MCF 10A (cell line): ENCODE measurements around the gene DDIAS. TPM values are rescaled to one million over a fixed set of nuclear protein-coding genes. Genes with fewer than 3 reads are reported as not detected.
A peak's percentile ranks its signal among the peaks of the same experiment; 100 is the strongest.

Experiments used
- BruUV-seq: library from RNA; stranded (reverse); fragments of 400-500 nt; replicated peaks from 2 replicates; lab custom pipeline; 2021; lab: Mats Ljungman, UMichigan
- CTCF ChIA-PET: fragments of 300-600 bp; sonication (Branson Sonifier 250); formaldehyde crosslinking; extraction: SDS; loops from one replicate; lab custom pipeline; 2021; ENCODE audit warnings: antibody characterized with exemption, inconsistent platforms; lab: Yijun Ruan, JAX
- POLR2A ChIA-PET: fragments of 300-600, 350-650 bp; sonication (Branson Sonifier 250); formaldehyde crosslinking; extraction: SDS; loops from one replicate; lab custom pipeline; 2020; ENCODE audit warnings: antibody characterized with exemption, inconsistent platforms; lab: Yijun Ruan, JAX
- DNase-seq: peaks from one replicate; pipeline ENCODE4 v3.0.0-alpha.2; 2018; ENCODE audit not compliant: unreplicated experiment
- H3K27ac Mint-ChIP-seq: one replicate; pipeline ENCODE4 v1.8.0; 2022; ENCODE audit warnings: mild to moderate bottlenecking, low read depth, mixed read lengths; ENCODE audit not compliant: unreplicated experiment
- H3K27me3 Mint-ChIP-seq: one replicate; pipeline ENCODE4 v1.8.0; 2022; ENCODE audit warnings: mixed read lengths; ENCODE audit not compliant: insufficient read depth, unreplicated experiment
- H3K36me3 Mint-ChIP-seq: one replicate; pipeline ENCODE4 v1.8.0; 2022; ENCODE audit warnings: mild to moderate bottlenecking, moderate library complexity, mixed read lengths; ENCODE audit not compliant: insufficient read depth, unreplicated experiment
- H3K4me1 Mint-ChIP-seq: one replicate; pipeline ENCODE4 v1.8.0; 2022; ENCODE audit warnings: mixed read lengths; ENCODE audit not compliant: insufficient read depth, unreplicated experiment
- H3K4me3 Mint-ChIP-seq: one replicate; pipeline ENCODE4 v1.8.0; 2022; ENCODE audit warnings: mild to moderate bottlenecking, moderate library complexity, mixed read lengths; ENCODE audit not compliant: unreplicated experiment
- H3K9me3 Mint-ChIP-seq: one replicate; pipeline ENCODE4 v1.8.0; 2022; ENCODE audit warnings: mixed read lengths; ENCODE audit not compliant: unreplicated experiment
- CTCF ChIP-seq: fragments of 200-600 bp; IDR thresholded peaks from one replicate; pipeline ENCODE4 v1.8.0; 2022; ENCODE audit warnings: antibody characterized with exemption, mild to moderate bottlenecking; ENCODE audit not compliant: unreplicated experiment
- intact Hi-C: fragments of 100-400 bp; cut with micrococcal nuclease; formaldehyde crosslinking; loops from 2 replicates; pipeline ENCODE4 v1.14.1; 2022
- total RNA-seq: library from RNA; stranded (reverse); gene quantifications from 2 replicates; pipeline ENCODE4 v1.2.3, GENCODE V29; 2022

DDIAS gene
- total RNA-seq, 1 experiment from 2014 or later, result 7.7 TPM

- no peaks in the 10 kb centered on the region for H3K4me1 Mint-ChIP-seq
- H3K27me3 Mint-ChIP-seq, result no peaks in the 10 kb centered on the region
- TF ChIP-seq CTCF, result no peak
- H3K36me3 Mint-ChIP-seq, result peaks cover 5% of the 10 kb centered on the region
- no peak overlapping the region for H3K4me3 Mint-ChIP-seq
- no peak overlapping the region for H3K27ac Mint-ChIP-seq
- H3K9me3 Mint-ChIP-seq, result no peaks in the 10 kb centered on the region
- ChIA-PET POLR2A (interaction anchor here (0.6 to 0.7 kb wide), 3 partner anchors 197 to 296 kb away, joined by 3 read pairs; no protein-coding TSS in a partner anchor), CTCF (interaction anchor here (0.6 to 3.5 kb wide), 9 partner anchors 29 to 325 kb away, joined by 3 to 24 read pairs (median 3); no protein-coding TSS in a partner anchor)
- intact Hi-C loops, result no loop called here
- no peak for DNase-seq
- no TSS peak for BruUV-seq
These were observed 23.1 kb downstream of the DDIAS start for GRCh38 chr11:82924522-82925224.

- ChIA-PET POLR2A (interaction anchor here (0.6 to 1.2 kb wide), 3 partner anchors 64 to 232 kb away, joined by 3 read pairs; no protein-coding TSS in a partner anchor), CTCF (interaction anchor here (0.7 to 3.5 kb wide), 5 partner anchors 11 to 323 kb away, joined by 3 to 24 read pairs (median 3); no protein-coding TSS in a partner anchor)
- no peaks in the 10 kb centered on the region for H3K9me3 Mint-ChIP-seq
- H3K27ac Mint-ChIP-seq, result no peak overlapping the region
- H3K36me3 Mint-ChIP-seq, result peaks cover 10% of the 10 kb centered on the region
- intact Hi-C loops, result loop anchor here (1.0 kb wide), 2 partner anchors 60 to 144 kb away; partner anchors contain the start of gene RAB30
- H3K27me3 Mint-ChIP-seq, result no peaks in the 10 kb centered on the region
- DNase-seq, result peak; percentile 73
- BruUV-seq, result no TSS peak
- no peak overlapping the region for H3K4me3 Mint-ChIP-seq
- no peaks in the 10 kb centered on the region for H3K4me1 Mint-ChIP-seq
- peak; percentile 50 for TF ChIP-seq CTCF
These were observed 25.8 kb downstream of the DDIAS start for GRCh38 chr11:82927264-82927880.

GRCh38 chr11:82929121-82929520, 27.6 kb downstream of the DDIAS start:
- ChIA-PET CTCF (interaction anchor here (0.6 to 1.5 kb wide), 6 partner anchors 9 to 320 kb away, joined by 3 to 8 read pairs (median 4); partner anchors contain the start of gene DDIAS), POLR2A (interaction anchor here (0.6 to 1.2 kb wide), 2 partner anchors 27 to 141 kb away, joined by 3 read pairs; no protein-coding TSS in a partner anchor)
- BruUV-seq, result no TSS peak
- TF ChIP-seq CTCF, result no peak
- intact Hi-C loops, result no loop called here
- DNase-seq, result no peak
- Mint-ChIP-seq H3K36me3 (peaks cover 12% of the 10 kb centered on the region), H3K9me3 (no peaks in the 10 kb centered on the region), H3K4me1 (no peaks in the 10 kb centered on the region), H3K27me3 (no peaks in the 10 kb centered on the region), H3K27ac (no peak overlapping the region), H3K4me3 (no peak overlapping the region)

GRCh38 chr11:82930229-82930628, 28.7 kb downstream of the DDIAS start:
- ChIA-PET POLR2A (interaction anchor here (0.8 to 1.2 kb wide), 4 partner anchors 27 to 226 kb away, joined by 3 read pairs; no protein-coding TSS in a partner anchor), CTCF (interaction anchor here (0.5 to 1.5 kb wide), 12 partner anchors 8 to 886 kb away, joined by 3 to 8 read pairs (median 4); partner anchors contain the start of genes DDIAS and RAB30)
- no peak for TF ChIP-seq CTCF
- Mint-ChIP-seq H3K9me3 (no peaks in the 10 kb centered on the region), H3K27ac (no peak overlapping the region), H3K27me3 (no peaks in the 10 kb centered on the region), H3K4me1 (no peaks in the 10 kb centered on the region), H3K4me3 (no peak overlapping the region), H3K36me3 (peaks cover 12% of the 10 kb centered on the region)
- BruUV-seq, result no TSS peak
- DNase-seq, result no peak
- intact Hi-C loops, result no loop called here
